Hindlimb muscle (tissue), 1 donor: ENCODE data around the gene ZNF790. TPM values are rescaled to one million over a fixed set of nuclear protein-coding genes. Genes with fewer than 3 reads are reported as not detected.

Experiments
- DNase-seq: peaks from one replicate; pipeline ENCODE4 v3.0.0-alpha.2; 2013
- polyA plus RNA-seq: library from polyadenylated mRNA; unstranded; fragments of 120-200 nt; gene quantifications from one replicate; pipeline ENCODE4 v1.2.1, GENCODE V29; 2013; ENCODE audit not compliant: insufficient read length

ZNF790 gene
- polyA plus RNA-seq, 1 donor, result 6.7 TPM

DNA sequence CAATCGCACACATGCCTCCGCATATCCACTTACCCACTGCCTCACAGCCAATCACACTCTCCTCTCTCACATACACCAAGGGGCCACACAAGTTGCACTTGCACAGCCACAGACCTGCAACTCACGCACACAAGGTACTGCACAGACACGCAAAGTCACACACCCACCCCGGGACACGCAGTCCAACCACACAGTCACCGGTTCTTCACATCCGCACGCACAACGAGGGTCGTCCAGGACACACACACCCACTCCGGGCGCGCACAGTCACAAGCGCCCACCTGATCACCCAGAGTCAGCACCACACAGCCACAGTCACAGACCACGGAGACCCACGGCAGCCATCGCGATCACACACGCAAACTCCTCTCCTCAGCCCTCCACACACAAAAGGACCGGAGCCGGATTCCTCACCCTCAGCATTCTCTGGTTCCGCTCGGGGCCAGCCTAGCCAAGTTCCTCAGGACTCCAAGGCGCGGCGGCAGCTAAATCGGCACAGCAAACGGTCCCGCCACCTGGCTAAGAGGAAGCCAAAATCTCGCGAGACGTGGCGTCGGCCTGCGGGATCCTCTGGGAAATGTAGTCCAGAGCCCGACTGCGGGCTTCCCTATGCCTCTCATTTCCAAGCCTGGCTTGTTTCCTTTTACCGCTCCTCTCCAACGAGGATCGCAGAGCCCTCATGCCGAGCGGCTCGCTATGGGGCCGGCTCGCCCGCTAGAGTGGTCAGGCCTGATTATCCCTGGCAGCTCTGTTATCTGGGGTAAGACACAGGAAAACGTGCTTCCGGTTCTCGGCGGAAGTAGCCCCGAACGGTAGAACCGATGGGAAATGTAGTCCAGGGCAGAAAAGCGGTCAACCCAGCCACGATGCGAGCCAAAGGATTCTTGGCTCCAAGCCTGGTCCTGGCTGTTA, 65.6 kb downstream of the ZNF790 start, which contains the start of gene ZNF850:
TSS of gene ZNF850 (minus strand) at position 497 of the 912 bp plus-strand sequence. CDS start 10,201 bp downstream, outside the sequence.
- peak; percentile 93 for DNase-seq

DNA sequence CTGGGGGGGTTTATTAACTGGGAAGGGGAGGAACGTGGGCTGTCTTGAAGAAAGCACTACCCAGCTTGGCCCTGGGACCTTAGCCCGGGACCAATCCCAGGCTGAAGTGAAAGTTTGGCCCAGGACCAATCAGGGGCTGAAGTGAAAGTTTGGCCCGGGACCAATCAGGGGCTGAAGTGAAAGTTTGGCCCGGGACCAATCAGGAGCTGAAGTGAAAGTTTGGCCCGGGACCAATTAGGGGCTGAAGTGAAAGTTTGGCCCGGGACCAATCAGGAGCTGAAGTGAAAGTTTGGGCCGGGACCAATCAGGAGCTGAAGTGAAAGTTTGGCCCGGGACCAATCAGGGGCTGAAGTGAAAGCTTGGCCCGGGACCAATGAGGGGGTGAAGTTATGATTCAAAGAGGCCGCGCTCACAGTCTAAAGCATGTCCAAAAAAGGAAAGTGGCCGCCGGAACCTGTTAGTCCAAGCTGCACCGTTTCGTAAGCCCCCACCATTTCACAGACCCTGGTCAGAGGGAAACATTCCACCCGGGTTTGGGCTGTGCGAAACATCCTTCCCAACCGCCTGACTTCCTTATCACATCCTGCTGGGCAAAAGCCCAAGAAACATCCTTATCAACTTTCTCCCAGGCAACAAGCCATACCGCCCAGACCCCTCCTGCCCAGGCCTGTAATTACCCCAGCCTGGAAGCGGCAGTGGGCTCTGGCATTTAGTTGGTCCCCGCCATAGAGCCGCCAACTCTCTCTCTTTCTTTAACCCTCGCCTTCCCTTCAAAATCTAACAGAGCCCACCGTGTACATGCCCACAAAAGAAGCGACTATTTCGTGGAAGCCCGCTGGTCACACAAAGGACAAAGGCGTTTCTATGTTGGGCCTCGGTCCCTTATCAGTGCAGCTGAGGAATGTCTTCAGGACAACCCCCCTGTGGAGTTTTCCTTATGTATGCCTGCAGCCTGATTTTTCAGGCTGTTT, 66.6 kb downstream of the ZNF790 start:
- peak; percentile 63 for DNase-seq

Other genes with a start within 250 kb of the ZNF790 start
- gene ZNF382, start 233.1 kb downstream of the ZNF790 start, polyA plus RNA-seq, result 11.1 TPM
- gene ZNF461, start 171.6 kb downstream of the ZNF790 start, polyA plus RNA-seq, result 7.2 TPM
- gene ZNF567, start 150.8 kb downstream of the ZNF790 start, polyA plus RNA-seq, result 6.6 TPM
- 1.3 TPM for gene ZNF850, start 65.6 kb downstream of the ZNF790 start, polyA plus RNA-seq
- 7.6 TPM for gene ZNF345, start 12.5 kb upstream of the ZNF790 start, polyA plus RNA-seq
- gene ZNF829, start 77.9 kb upstream of the ZNF790 start, polyA plus RNA-seq, result 4.2 TPM
- 47.8 TPM for gene ZNF568, start 77.9 kb upstream of the ZNF790 start, polyA plus RNA-seq
- 13.5 TPM for gene ZNF420, start 240.0 kb upstream of the ZNF790 start, polyA plus RNA-seq